ENCODE measurements around the gene GRHL3. TPM values are rescaled to one million over a fixed set of nuclear protein-coding genes. Genes with fewer than 3 reads are reported as not detected.

The GRHL3 gene
- total and polyA plus RNA-seq, 4 donors = 0.07 to 0.09 (median 0.09) TPM

GRCh38 chr1:24400065-24400464 lies 80.9 kb downstream of the GRHL3 start:
- no peak overlapping the region for H3K9ac ChIP-seq (ENCODE audit: low read depth in 1 of 2, low read length in 2 of 2)
- peaks cover 0 to 1% (median 0%) of the 10 kb centered on the region in 4 donors for H3K36me3 ChIP-seq (ENCODE audit: control insufficient read depth in 4 of 4, insufficient read depth in 3 of 4, low read depth in 1 of 4, low read length in 3 of 4)
- H3K27ac ChIP-seq (ENCODE audit: low read depth in 1 of 2, low read length in 2 of 2) = no peak overlapping the region
- TF ChIP-seq MAX (IDR thresholded peaks at IDR 0.05) (no peak), RAD21 (IDR thresholded peaks at IDR 0.05) (no peak), HNF4A (conservative IDR thresholded peaks at IDR 0.05) (no peak), NR2F2 (IDR thresholded peaks at IDR 0.05) (no peak), SP1 (IDR thresholded peaks at IDR 0.05) (no peak), EGR1 (IDR thresholded peaks at IDR 0.05; ENCODE audit: low read depth in 2 of 2) (no peak), RXRA (IDR thresholded peaks at IDR 0.05) (no peak), ZBTB33 (IDR thresholded peaks at IDR 0.05) (no peak), HNF4G (IDR thresholded peaks at IDR 0.05) (no peak), GABPA (IDR thresholded peaks at IDR 0.05 in 1 of 2, conservative IDR thresholded peaks at IDR 0.05 in 1 of 2) (no peak), FOXA1 (IDR thresholded peaks at IDR 0.05) (no peak)
- TF ChIP-seq, protein P1, sequence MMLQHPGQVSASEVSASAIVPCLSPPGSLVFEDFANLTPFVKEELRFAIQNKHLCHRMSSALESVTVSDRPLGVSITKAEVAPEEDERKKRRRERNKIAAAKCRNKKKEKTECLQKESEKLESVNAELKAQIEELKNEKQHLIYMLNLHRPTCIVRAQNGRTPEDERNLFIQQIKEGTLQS (IDR thresholded peaks at IDR 0.05) = no peak
- TF ChIP-seq, protein P2, sequence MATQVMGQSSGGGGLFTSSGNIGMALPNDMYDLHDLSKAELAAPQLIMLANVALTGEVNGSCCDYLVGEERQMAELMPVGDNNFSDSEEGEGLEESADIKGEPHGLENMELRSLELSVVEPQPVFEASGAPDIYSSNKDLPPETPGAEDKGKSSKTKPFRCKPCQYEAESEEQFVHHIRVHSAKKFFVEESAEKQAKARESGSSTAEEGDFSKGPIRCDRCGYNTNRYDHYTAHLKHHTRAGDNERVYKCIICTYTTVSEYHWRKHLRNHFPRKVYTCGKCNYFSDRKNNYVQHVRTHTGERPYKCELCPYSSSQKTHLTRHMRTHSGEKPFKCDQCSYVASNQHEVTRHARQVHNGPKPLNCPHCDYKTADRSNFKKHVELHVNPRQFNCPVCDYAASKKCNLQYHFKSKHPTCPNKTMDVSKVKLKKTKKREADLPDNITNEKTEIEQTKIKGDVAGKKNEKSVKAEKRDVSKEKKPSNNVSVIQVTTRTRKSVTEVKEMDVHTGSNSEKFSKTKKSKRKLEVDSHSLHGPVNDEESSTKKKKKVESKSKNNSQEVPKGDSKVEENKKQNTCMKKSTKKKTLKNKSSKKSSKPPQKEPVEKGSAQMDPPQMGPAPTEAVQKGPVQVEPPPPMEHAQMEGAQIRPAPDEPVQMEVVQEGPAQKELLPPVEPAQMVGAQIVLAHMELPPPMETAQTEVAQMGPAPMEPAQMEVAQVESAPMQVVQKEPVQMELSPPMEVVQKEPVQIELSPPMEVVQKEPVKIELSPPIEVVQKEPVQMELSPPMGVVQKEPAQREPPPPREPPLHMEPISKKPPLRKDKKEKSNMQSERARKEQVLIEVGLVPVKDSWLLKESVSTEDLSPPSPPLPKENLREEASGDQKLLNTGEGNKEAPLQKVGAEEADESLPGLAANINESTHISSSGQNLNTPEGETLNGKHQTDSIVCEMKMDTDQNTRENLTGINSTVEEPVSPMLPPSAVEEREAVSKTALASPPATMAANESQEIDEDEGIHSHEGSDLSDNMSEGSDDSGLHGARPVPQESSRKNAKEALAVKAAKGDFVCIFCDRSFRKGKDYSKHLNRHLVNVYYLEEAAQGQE (IDR thresholded peaks at IDR 0.05) = no peak
- no peaks in the 10 kb centered on the region for H3K9me3 ChIP-seq (ENCODE audit: control insufficient read depth in 4 of 4, low read length in 3 of 4)
- DNase-seq (ENCODE audit: low spot score) = no peak
- H3K4me3 ChIP-seq (ENCODE audit: low read depth in 1 of 3, low read length in 3 of 3) = no peak overlapping the region
- H3K27me3 ChIP-seq (ENCODE audit: control insufficient read depth in 4 of 4, insufficient read depth in 4 of 4, low read length in 3 of 4) = no peaks in the 10 kb centered on the region
- WGBS = 77% methylated on average over 1 of the region's 1 CpG
- no peaks in the 10 kb centered on the region for H3K4me1 ChIP-seq (ENCODE audit: control insufficient read depth in 4 of 4, insufficient read depth in 4 of 4, low read length in 3 of 4)

DNA sequence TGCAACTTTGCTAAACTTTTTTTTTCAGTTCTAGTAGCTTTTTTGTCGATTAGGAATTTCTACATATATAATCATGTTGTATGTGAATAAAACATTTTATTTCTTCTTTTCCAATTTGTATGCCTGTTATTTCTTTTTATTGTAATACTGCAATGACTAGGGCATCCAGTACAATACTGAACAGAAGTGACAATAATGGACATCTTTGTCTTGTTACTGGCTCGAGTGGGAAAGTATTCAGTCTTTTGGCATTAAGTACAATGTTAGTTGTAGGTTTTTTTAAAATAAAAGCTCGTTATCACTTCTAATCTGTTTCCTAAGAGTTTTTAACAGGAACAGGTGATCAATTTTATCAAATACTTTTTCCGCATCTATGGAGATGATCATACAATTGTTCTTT lies 84.6 kb downstream of the GRHL3 start:
- H3K9ac ChIP-seq (ENCODE audit: low read depth in 1 of 2, low read length in 2 of 2) = no peak overlapping the region
- H3K27me3 ChIP-seq (ENCODE audit: control insufficient read depth in 4 of 4, insufficient read depth in 4 of 4, low read length in 3 of 4) = no peaks in the 10 kb centered on the region
- no peak overlapping the region for H3K27ac ChIP-seq (ENCODE audit: low read depth in 1 of 2, low read length in 2 of 2)
- H3K4me1 ChIP-seq (ENCODE audit: control insufficient read depth in 4 of 4, insufficient read depth in 4 of 4, low read length in 3 of 4) = no peaks in the 10 kb centered on the region
- H3K36me3 ChIP-seq (ENCODE audit: control insufficient read depth in 4 of 4, insufficient read depth in 3 of 4, low read depth in 1 of 4, low read length in 3 of 4) = peaks cover 0 to 1% (median 0%) of the 10 kb centered on the region in 4 donors
- DNase-seq (ENCODE audit: low spot score) = no peak
- no peak overlapping the region for H3K4me3 ChIP-seq (ENCODE audit: low read depth in 1 of 3, low read length in 3 of 3)
- no peak for TF ChIP-seq SP1 (IDR thresholded peaks at IDR 0.05)
- H3K9me3 ChIP-seq (ENCODE audit: control insufficient read depth in 4 of 4, low read length in 3 of 4) = no peaks in the 10 kb centered on the region
- WGBS = 94% methylated on average over 4 of the region's 4 CpGs

Other genes starting within 250 kb of the GRHL3 start
- gene MYOM3, start 207.2 kb upstream of the GRHL3 start, total RNA-seq = under 1 TPM; 0.05 to 0.17 TPM
- gene MYOM3, start 207.2 kb upstream of the GRHL3 start, polyA plus RNA-seq = under 1 TPM in 1 of 2 donors, not detected in 1; 0.01 TPM
- 1 to 10 TPM; 2.1 to 4.5 TPM for gene IL22RA1, start 176.2 kb upstream of the GRHL3 start, total RNA-seq
- gene IL22RA1, start 176.2 kb upstream of the GRHL3 start, polyA plus RNA-seq = 1 to 10 TPM; 3.4 to 3.5 TPM
- 1 to 10 TPM; 2.2 to 6.4 TPM for gene IFNLR1, start 132.1 kb upstream of the GRHL3 start, total RNA-seq
- 1 to 10 TPM; 2.9 to 4.1 TPM for gene IFNLR1, start 132.1 kb upstream of the GRHL3 start, polyA plus RNA-seq
- gene STPG1, start 94.4 kb downstream of the GRHL3 start, total RNA-seq = 1 to 10 TPM in 1 of 2 donors, under 1 TPM in 1; 0.92 to 2.9 TPM
- 1 to 10 TPM in 1 of 2 donors, under 1 TPM in 1; 0.93 to 1.2 TPM for gene STPG1, start 94.4 kb downstream of the GRHL3 start, polyA plus RNA-seq
- 10 to 100 TPM in 1 of 2 donors, 1 to 10 TPM in 1; 7.5 to 12.0 TPM for gene NIPAL3, start 96.4 kb downstream of the GRHL3 start, total RNA-seq
- 1 to 10 TPM; 3.0 to 4.5 TPM for gene NIPAL3, start 96.4 kb downstream of the GRHL3 start, polyA plus RNA-seq
- 1 to 10 TPM; 1.2 to 3.1 TPM for gene RCAN3, start 183.5 kb downstream of the GRHL3 start, total RNA-seq
- 1 to 10 TPM in 1 of 2 donors, under 1 TPM in 1; 0.97 to 1.3 TPM for gene RCAN3, start 183.5 kb downstream of the GRHL3 start, polyA plus RNA-seq
- 1 to 10 TPM in 1 of 2 donors, under 1 TPM in 1; 0.67 to 4.8 TPM for gene NCMAP, start 236.7 kb downstream of the GRHL3 start, total RNA-seq
- under 1 TPM; 0.31 to 0.56 TPM for gene NCMAP, start 236.7 kb downstream of the GRHL3 start, polyA plus RNA-seq